HG03469 (cell line): ENCODE results near the gene ADGRF5.

Source experiments
- ATAC-seq: cut with Tn5 transposase; IDR thresholded peaks from one replicate; pipeline ENCODE4 v1.9.1; 2021; ENCODE audit warnings: mild to moderate bottlenecking, moderate library complexity, moderate number of reproducible peaks; ENCODE audit not compliant: unreplicated experiment

ADGRF5 gene, protein sequence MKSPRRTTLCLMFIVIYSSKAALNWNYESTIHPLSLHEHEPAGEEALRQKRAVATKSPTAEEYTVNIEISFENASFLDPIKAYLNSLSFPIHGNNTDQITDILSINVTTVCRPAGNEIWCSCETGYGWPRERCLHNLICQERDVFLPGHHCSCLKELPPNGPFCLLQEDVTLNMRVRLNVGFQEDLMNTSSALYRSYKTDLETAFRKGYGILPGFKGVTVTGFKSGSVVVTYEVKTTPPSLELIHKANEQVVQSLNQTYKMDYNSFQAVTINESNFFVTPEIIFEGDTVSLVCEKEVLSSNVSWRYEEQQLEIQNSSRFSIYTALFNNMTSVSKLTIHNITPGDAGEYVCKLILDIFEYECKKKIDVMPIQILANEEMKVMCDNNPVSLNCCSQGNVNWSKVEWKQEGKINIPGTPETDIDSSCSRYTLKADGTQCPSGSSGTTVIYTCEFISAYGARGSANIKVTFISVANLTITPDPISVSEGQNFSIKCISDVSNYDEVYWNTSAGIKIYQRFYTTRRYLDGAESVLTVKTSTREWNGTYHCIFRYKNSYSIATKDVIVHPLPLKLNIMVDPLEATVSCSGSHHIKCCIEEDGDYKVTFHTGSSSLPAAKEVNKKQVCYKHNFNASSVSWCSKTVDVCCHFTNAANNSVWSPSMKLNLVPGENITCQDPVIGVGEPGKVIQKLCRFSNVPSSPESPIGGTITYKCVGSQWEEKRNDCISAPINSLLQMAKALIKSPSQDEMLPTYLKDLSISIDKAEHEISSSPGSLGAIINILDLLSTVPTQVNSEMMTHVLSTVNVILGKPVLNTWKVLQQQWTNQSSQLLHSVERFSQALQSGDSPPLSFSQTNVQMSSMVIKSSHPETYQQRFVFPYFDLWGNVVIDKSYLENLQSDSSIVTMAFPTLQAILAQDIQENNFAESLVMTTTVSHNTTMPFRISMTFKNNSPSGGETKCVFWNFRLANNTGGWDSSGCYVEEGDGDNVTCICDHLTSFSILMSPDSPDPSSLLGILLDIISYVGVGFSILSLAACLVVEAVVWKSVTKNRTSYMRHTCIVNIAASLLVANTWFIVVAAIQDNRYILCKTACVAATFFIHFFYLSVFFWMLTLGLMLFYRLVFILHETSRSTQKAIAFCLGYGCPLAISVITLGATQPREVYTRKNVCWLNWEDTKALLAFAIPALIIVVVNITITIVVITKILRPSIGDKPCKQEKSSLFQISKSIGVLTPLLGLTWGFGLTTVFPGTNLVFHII (N-terminal part only)

DNA sequence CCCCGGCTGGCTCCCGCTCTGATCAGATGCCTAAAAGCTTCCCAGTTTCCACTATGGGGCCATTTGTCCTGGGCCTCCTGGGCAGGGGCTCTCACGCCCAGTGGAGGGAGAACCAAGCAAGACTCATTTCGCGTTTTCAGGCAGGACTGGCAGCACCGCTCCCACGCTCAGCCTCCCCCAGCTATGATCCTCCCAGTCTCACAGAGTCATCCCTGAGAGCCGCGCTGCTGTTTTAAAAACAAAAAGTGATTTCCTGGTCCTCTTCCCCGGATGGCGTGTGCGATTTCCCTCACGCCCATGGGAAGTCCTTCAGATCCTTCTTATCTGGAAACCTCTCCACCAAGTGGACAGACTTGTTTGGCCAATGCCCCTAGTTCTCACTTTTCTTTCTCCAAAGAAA lies at the start of gene ADGRF5:
Gene ADGRF5, minus strand, starts transcription at position 208 of the 400 bp plus-strand sequence. CDS start 15,176 bp downstream, outside the sequence.
- no peak for ATAC-seq

DNA sequence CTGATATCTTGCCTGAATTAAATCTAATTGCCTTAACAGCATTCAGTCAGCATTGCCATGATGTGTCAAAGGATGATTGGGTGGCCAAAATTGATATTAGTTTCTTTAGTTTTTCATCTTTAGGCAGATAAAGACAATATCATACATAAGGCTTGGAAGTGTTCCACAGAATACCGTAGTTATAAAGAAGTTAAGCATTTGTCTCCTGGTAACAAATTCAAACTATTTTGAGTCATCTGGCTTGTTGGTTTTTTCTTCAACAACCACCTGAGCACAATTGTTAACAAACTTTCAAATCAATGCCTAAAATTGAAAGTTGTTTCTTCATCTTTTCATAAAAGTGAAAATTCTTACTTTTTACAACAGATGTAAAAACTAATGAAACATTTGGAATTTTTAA lies 47.5 kb upstream of the ADGRF5 start:
- no peak for ATAC-seq

DNA sequence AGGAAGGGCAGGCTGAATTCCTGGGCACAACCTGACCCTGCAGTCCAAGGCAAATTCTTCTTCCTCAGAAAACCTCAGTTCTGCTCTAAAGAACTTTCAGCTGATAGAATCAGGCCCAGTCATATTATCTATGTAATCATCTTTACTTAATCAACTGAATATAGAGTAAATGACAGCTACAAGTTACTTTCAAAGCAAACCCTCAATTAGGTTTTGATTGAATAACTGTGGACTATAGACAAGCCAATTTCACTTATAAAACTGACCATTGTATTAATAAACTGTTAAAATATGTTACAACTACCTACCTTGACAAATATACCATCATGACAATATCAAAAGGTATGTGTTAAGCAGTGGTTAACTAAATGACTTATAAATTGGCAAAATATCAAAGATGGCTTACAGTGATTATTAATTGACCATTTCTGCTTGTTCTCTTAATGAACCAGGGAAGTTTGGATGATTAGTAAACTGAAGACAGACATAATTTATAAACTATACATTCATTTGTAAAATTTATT lies 46.1 kb upstream of the ADGRF5 start:
- no peak for ATAC-seq

DNA sequence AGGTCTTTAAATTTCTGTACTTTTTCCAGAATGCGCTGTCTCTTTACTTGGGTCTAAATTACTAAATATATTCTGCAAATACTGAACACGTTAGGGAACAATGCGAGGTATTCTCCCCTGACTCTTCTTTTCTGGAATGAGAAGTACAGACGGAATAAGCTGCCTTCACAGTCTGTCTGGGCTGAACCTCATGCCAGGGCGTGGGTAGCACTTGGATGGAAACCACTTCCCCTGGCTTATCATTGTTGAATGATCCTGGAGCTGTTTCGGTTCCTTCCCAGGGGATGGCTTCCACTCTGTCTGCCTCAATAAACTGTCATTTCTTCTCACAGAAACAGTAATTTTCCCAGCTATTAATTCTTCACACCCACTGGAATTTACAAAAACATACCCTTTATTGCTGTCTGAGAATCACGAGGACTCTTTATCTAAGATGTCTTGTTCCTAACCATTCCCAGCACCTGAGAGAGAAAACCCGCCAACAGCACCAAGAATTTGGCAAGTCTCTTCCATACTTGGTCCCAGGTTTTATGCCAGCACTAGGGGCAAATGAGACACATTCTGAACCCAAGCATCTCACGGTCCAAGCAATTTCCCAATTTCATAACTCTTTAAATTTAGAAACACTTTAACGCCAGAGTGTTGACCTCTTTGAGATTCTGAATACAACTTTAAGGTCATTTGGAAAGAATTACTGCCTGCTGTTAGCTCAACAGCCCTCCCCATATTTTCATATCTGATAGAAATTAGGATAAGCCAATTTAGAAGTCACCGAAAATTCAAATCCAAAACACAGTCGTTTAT lies 43.2 kb upstream of the ADGRF5 start:
- ATAC-seq: no peak

DNA sequence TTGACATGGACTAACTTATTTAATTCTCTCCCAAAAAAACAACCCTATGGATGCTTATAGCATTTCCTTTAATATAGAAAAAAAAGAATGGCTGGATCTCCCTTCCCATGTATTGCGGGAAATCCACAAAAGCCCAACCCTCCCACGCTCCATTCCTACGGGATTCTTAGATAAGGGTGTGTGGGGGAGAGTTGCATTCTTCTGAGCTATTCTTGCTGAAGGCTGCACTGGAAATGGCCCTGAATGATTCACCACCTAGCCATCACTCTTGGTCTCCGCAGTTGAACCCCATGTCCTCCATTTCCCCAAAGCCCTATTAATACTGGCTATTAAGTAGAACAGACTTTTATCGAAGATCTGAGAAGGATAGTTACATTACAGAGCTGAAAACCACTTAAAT lies 41.9 kb upstream of the ADGRF5 start:
- no peak for ATAC-seq

DNA sequence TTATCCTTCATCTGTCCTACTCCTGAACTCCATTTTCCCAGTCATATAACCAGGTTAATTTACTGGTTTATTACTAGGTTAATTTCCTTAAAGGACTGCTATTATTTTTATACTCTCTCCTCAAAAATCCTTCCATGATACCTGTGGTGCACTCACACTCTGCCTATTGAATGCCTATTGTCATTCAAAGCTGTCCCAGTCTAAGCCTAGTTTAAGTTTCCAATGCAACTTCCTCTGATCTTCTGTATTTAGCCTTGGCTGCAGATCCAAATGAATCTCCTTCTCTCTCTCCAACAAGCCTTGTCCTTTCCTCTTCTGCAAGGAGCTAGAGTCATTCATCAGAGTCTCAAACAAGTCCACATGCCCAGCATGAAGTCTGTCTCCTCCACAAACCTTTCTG lies 41.3 kb upstream of the ADGRF5 start:
- ATAC-seq: no peak

DNA sequence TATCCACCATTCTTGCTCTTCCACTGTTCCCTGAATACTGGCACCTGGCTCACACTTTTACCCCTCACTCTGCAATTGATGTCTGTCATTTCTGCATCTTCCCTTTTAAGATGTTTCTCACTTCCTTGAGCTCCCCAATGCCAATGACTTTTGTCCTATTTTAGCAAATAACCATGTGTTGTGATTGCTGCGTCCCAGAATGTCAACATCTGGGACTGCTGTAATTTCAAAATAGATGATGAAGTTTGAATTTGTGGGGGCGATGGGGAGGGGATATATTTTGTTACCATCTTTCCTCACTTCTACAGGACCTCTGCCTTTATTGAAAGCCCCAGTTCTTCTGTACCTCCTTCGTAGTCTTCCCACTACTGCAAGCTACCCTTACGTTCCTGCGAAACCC lies 40.0 kb upstream of the ADGRF5 start:
- ATAC-seq: no peak

DNA sequence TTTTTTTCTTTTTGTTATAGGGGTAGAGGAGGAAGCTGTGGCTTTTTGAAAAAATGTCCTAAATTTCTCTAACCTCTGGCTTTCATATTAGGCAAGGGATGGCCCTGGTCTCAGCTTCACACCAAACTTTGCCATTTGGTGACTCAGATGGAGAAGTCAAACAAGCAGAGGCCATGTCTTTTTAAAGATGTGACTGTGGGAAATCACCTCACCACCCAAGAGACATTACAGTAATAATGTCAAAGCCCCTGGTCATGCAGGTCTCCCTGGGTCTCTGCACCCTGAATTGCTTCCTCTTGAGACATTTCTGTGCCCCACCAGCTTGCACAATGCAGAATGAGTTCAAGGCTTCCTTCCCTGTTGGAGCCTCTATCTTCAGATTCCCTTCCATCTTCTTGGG lies 39.5 kb upstream of the ADGRF5 start:
- ATAC-seq: no peak

DNA sequence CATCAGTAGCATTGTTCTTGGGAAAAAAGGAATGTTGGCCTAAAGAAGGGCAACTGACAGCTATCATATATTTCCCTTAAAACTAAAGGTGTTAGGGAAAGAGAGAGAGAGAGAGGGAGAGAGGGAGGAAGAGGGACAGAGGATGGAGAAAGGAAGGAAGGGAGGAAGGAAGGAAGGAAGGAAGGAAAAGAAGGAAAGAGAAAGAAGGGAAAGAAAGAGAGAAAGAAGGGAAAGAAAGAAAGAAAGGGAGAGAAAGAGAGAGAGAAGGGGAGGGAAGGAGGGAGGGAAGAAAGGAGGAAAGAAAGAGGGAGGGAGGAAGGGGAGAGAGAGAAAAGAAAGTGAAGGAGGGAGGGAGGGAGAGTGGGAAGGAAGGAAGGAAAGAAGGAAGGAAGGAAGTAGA lies 37.7 kb upstream of the ADGRF5 start:
- no peak for ATAC-seq

DNA sequence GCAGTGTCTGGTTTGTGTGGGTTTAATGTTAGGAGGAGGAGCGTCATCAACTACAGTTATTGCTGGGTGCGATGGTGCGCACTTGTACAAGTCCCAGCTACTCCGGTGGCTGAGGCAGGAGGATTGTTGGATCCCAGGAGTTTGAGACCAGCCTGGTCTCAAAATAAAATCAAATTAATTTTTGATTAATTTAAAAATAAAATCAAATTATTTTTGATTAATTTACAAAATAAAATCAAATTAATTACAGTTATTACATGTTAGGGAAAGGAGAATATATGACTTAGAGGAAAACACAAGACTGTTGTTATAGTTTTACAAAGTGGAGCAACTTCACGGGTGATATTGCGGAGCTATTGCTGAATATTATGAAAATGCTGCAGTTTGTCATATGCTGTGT lies 34.7 kb upstream of the ADGRF5 start:
- ATAC-seq: no peak

DNA sequence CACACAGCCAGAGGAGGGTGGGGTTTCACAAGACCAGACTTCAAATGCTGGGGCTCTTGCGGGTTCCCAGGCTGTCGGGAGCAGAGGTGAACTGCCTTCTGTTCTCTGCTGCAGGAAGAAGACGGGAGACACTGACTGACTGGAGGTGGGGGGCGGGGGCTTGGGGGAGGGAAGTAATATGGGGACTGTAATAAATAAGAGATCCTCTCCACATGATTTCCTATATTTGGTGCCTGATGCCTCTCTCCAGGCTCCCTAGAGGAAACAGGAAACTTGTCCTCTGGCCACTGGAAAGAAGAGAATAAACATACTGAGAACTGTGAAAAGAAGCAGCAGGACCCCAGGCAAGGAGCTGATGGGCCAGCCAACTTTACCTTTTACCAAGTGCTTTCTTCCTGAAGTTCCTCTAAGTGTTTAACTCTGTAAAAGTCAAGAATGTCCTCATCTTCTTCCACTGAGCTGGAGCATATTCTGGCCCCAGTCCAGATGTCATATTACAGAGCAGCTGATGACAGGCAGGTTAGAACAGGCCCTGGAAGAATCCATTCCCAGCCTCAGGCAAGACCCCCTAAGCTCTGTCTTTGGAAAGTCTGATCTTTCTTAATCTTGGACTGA lies 33.2 kb upstream of the ADGRF5 start:
- no peak for ATAC-seq

DNA sequence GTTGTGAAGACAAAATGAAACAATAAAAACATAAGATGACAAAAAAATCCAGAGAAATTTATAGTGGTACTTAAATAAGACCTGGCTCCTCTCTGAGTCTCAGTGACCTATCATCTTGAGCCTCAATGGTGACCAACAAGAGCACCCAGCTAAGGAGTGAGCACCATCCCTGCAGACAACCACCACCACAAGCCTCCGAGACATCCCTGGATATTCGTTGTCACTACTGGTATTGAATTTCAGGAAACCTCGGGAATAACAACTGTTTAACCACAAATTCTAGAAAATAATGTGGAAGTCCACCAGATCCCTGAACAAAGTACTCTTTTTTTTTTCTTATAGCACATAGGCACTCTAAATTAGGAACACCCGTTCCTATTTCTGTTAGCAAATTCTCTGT lies 32.2 kb upstream of the ADGRF5 start:
- no peak for ATAC-seq

DNA sequence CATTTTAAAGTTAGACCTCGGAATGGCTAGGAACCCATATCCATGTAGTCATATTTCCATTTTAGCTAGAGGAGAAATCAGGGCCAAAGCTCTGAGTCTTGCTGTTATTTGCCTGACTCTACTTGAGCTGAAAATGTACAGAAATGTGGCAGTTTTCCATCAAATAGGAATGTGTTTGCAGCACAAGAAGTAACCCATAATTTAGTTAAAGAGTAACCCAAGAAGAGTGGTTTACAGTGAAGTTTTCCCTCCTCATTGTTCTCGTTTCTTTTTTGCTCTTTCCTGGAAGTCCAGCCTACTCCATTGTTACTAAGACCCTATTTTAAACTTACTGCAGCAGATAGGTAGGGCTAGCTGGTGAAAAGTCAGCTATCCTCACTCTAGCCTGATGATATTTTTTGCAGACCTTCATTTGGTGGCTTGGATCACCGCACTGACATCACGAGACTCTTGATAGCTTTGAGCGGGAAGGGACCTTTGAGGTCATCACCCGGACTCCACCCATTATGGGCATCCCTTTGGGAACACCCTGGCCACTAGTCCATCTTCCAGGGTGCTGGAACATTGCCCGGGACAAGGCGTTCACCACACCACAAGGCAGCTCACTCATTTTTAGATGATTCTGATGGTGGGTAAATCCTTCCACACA lies 28.0 kb upstream of the ADGRF5 start:
- ATAC-seq: no peak

DNA sequence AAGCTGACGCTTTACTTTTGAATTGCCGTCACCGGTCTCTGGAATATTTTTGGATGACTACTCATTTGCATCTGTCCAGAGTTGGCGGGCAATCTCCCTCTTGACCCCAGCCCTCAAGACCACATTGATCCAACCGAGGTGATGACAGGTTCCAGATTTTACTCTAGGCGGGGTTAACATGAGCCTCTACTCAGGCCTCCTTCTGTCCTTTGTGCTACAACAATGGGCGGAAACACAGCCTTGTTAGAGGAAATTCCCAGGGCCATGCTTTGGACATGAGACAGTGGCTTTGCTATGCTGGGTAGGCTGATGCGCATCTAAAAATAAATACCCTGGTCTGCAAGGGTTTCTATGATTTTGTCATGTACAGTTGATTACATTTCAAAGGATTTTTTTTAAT lies 27.0 kb upstream of the ADGRF5 start:
- ATAC-seq: no peak

DNA sequence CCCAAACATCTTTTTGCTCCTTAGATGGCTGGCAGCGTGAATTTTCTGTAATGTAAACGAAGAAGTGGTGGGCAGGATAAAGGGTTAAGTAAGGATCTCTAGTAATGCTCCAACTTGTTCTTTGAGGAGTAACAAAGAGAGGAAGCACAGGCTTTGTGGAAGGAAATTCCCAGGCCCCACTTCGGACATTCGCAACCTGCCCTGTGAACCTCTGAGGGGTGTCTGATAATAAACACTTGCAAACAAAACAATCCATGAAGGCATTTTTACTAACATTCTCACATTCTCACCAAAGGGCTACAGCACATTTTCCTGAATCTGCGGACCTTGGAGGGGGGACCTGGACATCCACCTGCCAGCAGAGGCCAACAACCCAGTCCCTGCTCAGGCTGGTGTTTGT lies 25.8 kb upstream of the ADGRF5 start:
- ATAC-seq: no peak

DNA sequence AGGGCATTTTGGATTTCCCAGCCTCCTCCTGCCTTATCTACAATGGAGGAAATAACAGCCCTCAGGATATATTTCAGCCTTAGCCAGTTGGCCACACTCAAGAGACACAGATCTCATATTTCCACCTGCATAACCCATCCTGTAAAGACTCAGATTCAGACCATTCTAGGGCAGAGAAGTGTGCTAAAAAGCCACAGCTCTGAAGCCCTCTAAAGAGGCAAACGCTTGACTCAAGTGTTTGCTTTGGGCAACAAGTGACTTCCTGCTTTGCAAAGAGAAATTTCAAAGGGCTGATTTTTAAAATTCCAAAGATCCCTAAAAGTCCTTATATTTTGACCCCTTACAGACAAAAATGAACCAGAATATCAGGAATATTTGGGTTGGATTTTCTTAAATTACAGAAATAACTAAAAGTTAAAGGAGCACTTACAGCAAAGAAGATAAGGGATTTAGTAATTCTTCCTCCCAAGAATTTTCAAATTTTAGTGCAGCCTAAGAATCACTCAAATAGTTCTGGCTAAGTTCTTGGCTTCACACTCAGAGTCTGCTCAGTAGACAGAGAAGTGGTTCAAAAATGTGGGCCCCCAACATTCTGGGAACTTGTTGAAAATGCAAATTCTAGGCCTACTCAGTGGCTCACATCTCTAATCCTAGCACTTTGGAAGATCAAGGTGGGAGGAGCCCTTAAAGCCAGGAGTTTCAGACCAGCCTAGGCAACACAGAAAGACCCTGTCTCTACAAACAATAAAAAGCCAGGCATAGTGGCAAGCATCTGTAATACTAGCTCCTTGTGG lies 18.9 kb upstream of the ADGRF5 start:
- no peak for ATAC-seq

DNA sequence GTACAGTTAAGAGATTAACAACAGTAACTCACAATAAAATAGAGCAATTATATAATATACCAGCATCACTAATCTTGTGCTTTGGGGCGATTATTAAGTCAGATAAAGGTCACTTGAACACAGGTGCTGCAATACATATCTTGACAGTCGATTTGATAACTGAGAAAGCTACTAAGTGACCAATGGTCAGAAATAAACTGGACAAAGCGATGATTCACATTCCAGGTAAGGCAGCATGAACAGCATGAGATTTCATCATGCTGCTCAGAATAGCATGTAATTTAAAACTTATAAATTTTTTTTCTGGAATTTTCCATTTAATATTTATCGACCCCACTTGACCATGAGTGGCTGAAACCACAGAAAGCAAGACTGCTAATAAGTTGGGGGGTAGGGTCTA lies 15.9 kb upstream of the ADGRF5 start:
- ATAC-seq: no peak

DNA sequence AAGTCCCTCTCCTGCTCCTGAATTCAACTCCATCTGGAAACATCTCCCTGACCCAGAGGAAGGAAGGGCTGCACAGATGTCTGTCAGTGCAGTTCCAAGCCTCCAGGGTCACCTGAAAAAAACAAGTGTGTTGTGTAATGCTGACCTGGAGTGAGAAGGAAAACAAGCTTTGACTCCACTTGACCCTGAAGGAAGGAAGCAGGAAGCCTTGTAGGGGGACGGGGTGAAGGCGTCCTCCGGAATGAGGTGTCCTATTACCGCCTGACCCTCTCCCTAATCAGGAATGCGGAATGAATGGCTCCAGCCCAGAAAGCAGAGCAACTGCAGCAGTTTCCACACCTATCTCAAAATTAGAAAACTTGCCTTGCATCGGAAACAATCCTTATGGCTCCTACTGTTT lies 13.9 kb upstream of the ADGRF5 start:
- no peak for ATAC-seq

DNA sequence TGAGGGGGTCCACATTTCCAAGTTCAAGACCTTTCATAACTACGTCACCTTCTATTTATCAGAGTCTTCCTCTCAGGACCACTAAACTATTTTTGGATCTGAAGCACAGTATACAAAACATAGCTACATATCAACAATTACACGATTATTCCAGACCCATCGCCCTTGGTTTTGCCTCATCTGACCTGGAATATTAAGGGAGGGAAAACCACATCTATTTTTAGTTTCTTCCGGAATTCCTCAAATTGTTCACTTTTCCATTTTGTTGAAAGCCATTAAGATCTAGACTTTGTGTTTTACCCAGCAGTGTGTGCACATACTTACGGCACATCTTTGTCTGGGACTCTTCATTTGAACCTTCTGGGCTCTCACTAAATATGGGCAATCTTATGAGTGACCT lies 12.0 kb upstream of the ADGRF5 start:
- no peak for ATAC-seq
